Activated effector memory CD4-positive, alpha-beta T cell treated with anti-CD3 and anti-CD28 coated beads, Interleukin-2, amount 50 U/mL, for 16 hours (primary cell): ENCODE data around the gene DYTN.
"Not testable (repeated sequence)": the region's sequence is repeated elsewhere in the genome, so short reads cannot be mapped to it uniquely, and the experiment has no call there.

ENCODE experiments used
- DNase-seq: peaks from one replicate; pipeline ENCODE4 v3.0.0-alpha.2; 2020

Gene DYTN

DNA sequence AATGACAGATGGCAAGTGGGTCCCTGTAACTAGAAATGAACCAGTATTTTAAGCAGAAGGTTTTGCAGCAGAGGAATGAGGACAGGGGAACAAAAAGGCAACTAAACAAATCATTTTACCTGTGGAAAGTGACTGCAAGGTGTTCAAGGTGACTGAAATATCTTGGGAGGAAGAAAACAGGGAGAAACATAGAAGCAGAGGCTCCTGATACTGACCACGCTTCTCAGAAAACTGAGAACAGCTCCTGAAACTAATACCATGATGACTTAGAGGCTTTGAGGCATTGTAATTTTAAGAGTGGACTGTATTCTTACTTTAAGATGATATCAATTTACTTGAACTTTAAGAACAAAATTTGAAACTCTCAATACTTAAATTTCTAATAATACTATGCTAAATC, at the start of gene DYTN:
TSS of gene DYTN (minus strand) at position 101 of the 400 bp plus-strand sequence. CDS start 117 bp downstream, outside the sequence.
- DNase-seq = no peak

- no peak for DNase-seq
Observed at GRCh38 chr2:206766057-206766930, 48.1 kb upstream of the DYTN start.

GRCh38 chr2:206765242-206766056, 47.3 kb upstream of the DYTN start, which contains the start of the genes FASTKD2 and MDH1B:
TSS of gene FASTKD2 (plus strand) at chr2:206765606. CDS start at chr2:206766694, 1,088 bp downstream.
TSS of gene MDH1B (minus strand) at chr2:206765328. CDS start at chr2:206765271, 57 bp downstream.
- DNase-seq = peak; percentile 94

DNA sequence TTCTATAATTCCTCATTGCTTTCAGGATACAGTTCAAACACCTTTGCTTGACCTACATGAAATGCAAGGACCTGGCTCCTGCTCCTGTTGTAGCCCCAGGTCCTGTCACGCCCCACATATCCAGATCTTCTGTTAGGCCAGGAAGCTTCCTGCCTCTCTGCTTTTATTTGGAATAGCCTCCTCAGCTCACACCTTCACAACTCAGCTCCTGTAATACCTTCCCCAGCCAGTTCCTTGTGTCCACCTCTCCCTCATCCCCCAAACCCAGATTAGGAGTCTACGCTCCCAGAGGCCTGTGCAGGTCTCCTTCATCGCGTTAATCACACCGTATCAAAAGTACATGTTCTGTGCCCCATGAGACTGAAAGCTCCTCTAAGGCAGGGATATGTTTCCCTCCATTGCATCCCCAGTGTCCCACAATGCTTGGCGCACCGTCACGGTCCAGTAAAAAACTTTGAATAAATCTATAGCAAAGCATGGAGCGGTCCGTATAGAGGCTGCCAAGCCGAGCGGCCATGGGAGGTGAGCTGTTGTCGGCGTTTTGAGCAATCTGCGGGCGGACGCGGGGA, 46.6 kb upstream of the DYTN start:
- DNase-seq = no peak

DNA sequence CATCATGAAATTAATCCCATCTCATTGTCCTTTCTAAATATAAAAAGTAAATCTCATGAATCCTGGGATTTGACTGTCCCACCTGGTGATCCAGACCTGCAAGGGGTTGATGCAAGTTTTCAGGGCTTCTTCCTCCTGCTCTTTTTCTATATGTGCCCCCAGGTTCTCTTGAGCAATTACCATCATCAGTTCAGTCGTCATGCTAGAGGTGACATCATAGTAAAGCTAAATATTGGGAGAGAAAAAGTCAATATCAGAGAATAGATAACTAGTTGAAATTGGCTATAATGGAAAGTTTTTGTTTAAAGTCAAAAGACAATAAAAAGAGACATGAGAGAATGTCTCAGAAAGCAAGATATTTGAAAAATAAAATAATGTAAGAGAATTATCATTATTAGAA, 38.6 kb upstream of the DYTN start:
- DNase-seq = no peak

GRCh38 chr2:206740800-206741199, 22.6 kb upstream of the DYTN start:
- no peak for DNase-seq

DNA sequence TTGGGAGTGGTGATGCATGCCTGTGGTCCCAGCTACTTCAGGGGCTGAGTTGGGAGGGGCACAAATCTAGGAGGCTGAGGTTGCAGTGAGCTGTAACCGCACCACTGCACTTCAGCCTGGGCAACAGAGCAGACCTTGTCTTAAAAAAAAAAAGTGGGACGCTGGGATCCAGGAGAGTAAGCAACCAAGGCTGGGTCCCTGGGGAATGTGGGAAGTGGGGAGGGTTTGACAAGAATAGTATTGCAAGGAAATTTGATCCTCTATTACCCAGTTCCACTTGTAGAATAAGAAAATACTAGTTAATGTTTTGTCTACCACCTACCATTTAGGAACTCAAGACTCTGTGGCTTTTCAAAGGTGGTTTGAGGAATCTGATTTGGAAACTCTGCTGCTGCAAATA, 21.1 kb upstream of the DYTN start:
- DNase-seq = no peak

GRCh38 chr2:206736935-206737334, 18.7 kb upstream of the DYTN start:
- no peak for DNase-seq

- no peak for DNase-seq
Observed at GRCh38 chr2:206733341-206733740, 15.1 kb upstream of the DYTN start.

DNA sequence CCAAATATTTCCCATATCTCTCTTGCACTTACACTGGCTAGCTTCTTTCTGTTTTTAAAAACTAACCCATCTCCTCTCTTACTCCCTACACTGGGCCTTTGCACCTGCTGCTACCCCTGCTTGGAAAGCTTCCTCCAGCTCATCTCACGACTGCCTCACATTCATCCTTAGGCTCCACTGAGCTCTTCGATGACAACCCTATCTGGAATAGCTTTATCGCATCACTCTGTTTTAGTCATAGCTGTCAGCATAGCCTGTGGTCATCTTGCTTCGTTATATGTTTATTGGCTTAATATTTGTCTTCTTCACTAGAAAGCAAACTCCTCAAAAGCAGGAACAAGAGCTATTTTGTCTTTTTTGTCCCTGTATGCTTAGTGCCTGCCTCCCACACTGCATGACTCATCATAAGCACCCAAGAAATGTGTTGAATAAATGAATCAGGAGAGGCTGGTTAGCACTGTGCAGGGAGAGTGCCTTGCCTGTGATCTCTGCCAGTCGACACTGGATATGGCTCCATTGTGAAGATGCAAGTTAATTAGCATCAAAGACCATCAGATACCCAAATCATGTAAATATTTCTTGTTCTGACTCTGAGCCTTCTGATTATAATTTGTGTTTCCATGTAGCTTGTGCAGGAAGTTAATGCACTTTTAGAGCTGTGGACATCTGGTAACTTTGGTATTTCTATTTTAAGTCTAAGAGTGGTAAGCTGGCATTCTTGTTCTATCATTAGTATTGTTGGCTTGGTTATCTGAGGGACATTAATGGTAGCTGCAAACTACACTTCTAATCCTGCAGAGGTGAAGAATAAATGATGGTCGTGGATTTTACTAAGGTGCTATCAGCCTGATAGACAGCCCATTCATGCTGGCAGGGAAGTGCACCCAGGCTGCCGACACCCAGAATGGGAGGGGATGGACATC, 10.3 kb upstream of the DYTN start:
- no peak for DNase-seq

DNA sequence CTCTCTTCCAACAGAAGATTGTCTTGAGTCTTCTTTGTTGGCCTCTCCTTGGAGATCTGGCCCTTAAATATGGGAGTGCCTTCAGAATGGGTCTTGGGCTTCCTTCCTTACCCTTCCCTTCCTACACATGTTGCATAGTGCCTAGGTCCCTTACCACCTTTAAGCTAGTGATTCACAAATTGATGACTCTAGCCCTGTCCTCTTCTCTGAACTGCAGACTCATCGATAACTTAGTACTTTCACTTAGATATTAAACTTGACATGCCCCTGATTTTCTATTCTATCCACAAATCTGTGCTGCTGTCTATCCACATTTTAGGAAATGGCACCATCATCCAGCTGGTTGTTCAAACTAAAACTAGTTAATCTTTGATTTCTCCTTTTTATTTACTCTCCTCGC, 9.1 kb upstream of the DYTN start:
- no peak for DNase-seq

DNA sequence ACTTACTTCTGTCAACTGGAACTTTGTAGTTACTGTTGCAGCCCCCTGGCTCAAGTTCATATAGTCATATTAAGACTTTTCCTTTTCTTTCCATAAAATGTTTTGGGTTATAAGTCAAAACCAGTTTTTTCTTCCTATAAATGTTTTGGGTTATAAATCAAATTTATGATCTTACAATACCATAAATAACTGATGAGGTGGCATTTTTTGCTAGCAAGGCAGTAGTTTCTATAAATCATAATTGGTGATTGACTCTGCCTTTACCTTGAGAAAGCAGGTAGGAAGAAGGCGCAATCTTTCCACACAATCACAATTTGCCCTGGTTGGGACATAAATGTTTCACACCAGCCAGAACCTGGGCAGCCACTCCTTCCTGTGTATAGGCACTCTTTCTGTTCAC, 5.1 kb upstream of the DYTN start:
- no peak for DNase-seq

GRCh38 chr2:206721256-206721920, 3.2 kb upstream of the DYTN start:
- no peak for DNase-seq

- DNase-seq = no peak
Observed at GRCh38 chr2:206716623-206717022, 1.6 kb downstream of the DYTN start.

GRCh38 chr2:206715183-206715582, 3.0 kb downstream of the DYTN start:
- DNase-seq = not testable (repeated sequence)

DNA sequence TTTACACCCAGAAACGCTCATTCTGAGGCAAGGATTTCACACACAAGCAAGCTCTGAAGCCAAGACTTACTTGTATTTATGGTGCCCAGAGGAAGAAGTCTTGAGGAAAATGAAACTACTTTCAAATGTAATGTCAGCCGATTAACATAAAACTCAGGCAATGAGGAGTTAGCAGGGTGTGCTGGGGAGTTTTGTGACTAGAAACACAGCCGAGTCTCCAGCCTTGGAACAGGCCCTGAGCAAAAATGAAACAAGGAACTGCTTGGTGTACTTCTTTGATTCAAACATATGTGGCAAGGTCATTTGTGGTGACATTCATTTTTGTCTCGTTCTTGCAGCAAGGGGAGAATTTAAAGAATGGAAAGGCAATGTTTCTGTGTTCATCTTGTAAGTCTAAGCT, 4.5 kb downstream of the DYTN start:
- DNase-seq = no peak

- no peak for DNase-seq
Observed at GRCh38 chr2:206708286-206708685, 9.9 kb downstream of the DYTN start.

DNA sequence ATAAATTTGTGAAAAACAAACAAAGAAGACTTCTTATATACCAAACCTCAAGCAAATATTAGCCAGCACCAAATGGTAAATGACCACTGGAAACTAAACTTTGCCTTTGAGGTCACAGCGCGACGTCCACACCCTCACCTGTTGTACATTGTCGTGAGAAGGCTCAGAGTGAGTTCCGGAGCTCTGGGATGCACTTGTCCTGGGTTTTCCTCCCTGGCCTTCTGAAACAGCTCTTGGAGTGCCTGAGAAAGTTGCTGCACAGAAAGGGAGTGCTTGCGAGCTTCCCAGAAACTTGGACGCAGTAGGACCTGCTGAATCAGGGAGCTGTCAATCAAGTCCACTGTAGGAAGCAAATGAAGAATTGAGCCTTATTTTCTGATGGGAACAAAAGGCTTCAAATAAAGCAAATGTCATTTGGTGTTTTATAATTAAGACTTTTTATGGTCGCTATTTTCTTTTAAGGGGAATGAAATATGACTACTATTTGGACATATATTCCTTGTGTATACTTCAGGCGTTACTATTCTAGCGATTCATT, 11.0 kb downstream of the DYTN start:
- DNase-seq = no peak

DNA sequence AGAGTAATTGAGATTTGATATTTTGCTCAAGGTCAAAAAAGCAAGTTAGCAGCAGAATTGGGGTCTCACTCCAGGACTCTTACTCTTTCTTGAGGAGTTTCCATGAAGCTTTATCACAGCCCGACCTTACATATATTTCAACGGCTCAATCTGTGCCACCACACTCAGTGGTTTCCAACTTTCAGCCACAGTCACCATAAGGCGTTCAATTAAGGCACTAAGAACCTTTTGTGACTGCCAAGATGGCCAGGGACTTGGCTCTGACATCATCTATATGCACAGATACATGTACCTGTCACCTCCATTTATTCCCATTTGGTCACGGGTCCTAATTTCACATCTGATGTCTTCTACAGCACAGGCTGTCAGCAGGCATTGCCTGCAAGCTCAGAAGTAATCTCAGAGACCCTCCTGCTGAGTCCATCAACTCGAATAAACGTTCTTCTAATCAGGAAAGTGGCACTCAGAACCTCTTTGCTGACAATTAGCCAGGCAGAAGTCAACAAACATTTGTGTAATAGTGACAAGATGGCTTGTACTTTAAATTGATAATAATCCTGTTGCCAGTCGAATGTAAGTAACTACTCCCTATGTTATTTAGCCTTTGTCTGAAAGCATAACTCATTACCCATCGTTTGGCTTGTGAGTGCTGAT, 16.1 kb downstream of the DYTN start:
- DNase-seq = no peak

DNA sequence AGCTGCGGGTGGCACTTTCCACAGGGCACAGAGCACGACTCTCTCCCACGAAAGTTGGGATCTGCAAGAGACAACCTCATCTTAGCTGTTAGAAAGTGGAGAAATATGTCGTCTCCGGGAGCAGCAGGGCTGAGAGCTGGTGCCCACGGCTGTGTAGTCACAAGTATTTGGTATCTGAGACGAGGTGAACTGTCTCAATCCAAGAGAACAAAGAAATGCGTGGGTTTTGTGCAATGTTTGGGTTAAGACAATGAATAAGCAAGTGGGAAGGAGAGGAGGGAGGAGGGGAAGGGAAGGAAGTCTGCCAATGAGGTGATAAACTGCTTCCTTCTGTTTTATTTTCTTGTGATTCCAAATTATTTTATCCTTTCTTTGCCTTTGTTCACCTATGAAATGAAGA, 18.0 kb downstream of the DYTN start:
- no peak for DNase-seq

- no peak for DNase-seq
Observed at GRCh38 chr2:206698811-206699210, 19.4 kb downstream of the DYTN start.
